Trophoblast cell (in vitro differentiated cells and primary cell): Measurements from ENCODE around the gene UBE2D1.

Experiments used
- DNase-seq, 2 donors: peaks; one replicate each; pipeline ENCODE4 v3.0.0-alpha.2; 2016
- H2AFZ ChIP-seq: 2 replicates; pipeline ENCODE4 v1.6.1; 2013; ENCODE audit warnings: low read length, moderate library complexity, mild to moderate bottlenecking; ENCODE audit not compliant: insufficient read depth, poor library complexity
- H2AK5ac ChIP-seq: 2 replicates; pipeline ENCODE4 v1.6.1; 2013; ENCODE audit warnings: mild to moderate bottlenecking, low read length
- H2BK120ac ChIP-seq: 2 replicates; pipeline ENCODE4 v1.6.1; 2013; ENCODE audit warnings: low read length, mild to moderate bottlenecking, moderate library complexity; ENCODE audit not compliant: insufficient read depth, poor library complexity
- H2BK12ac ChIP-seq: 2 replicates; pipeline ENCODE4 v1.6.1; 2013; ENCODE audit warnings: mild to moderate bottlenecking, low read length, moderate library complexity
- H2BK5ac ChIP-seq: 2 replicates; pipeline ENCODE4 v1.6.1; 2013; ENCODE audit warnings: low read length, low read depth, moderate library complexity, mild to moderate bottlenecking; ENCODE audit not compliant: poor library complexity
- H3K14ac ChIP-seq: 2 replicates; pipeline ENCODE4 v1.6.1; 2013; ENCODE audit warnings: mild to moderate bottlenecking, low read length
- H3K18ac ChIP-seq: 2 replicates; pipeline ENCODE4 v1.6.1; 2013; ENCODE audit warnings: mild to moderate bottlenecking, low read length
- H3K23ac ChIP-seq: 2 replicates; pipeline ENCODE4 v1.6.1; 2013; ENCODE audit warnings: low read length
- H3K27ac ChIP-seq: 2 replicates; pipeline ENCODE4 v1.5.1; 2013; ENCODE audit warnings: low read depth, mild to moderate bottlenecking, inconsistent platforms, low read length, moderate library complexity
- H3K27me3 ChIP-seq: 2 replicates; pipeline ENCODE4 v1.6.1; 2013; ENCODE audit warnings: inconsistent platforms, mild to moderate bottlenecking, low read length, moderate library complexity; ENCODE audit not compliant: insufficient read depth
- H3K36me3 ChIP-seq, 2 experiments: 1 replicate in 1 of 2; 2 replicates in 1 of 2; pipeline ENCODE4 v1.6.1; 2013; ENCODE audit warnings: low read length in 2 of 2, mild to moderate bottlenecking in 2 of 2, moderate library complexity in 1 of 2; ENCODE audit not compliant: insufficient read depth in 2 of 2, control insufficient read depth in 1 of 2
- H3K4ac ChIP-seq: 2 replicates; pipeline ENCODE4 v1.6.1; 2013; ENCODE audit warnings: low read depth, mild to moderate bottlenecking, low read length, moderate library complexity
- H3K4me1 ChIP-seq, 2 experiments: 1 replicate in 1 of 2; 2 replicates in 1 of 2; pipeline ENCODE4 v1.6.1; 2013; ENCODE audit warnings: low read length in 2 of 2, mild to moderate bottlenecking in 2 of 2, moderate library complexity in 1 of 2; ENCODE audit not compliant: insufficient read depth in 2 of 2, control insufficient read depth in 1 of 2
- H3K4me2 ChIP-seq: 2 replicates; pipeline ENCODE4 v1.6.1; 2013; ENCODE audit warnings: inconsistent platforms, mild to moderate bottlenecking, low read length, moderate library complexity
- H3K4me3 ChIP-seq: 2 replicates; pipeline ENCODE4 v1.5.1; 2013; ENCODE audit warnings: mild to moderate bottlenecking, low read depth, low read length, inconsistent platforms
- H3K79me1 ChIP-seq: one replicate; pipeline ENCODE4 v1.6.1; 2013; ENCODE audit warnings: low read length
- H3K79me2 ChIP-seq: 2 replicates; pipeline ENCODE4 v1.6.1; 2013; ENCODE audit warnings: low read length, mild to moderate bottlenecking; ENCODE audit not compliant: control insufficient read depth, insufficient read depth, poor library complexity
- H3K9ac ChIP-seq: 2 replicates; pipeline ENCODE4 v1.6.1; 2013; ENCODE audit warnings: mild to moderate bottlenecking, low read length
- H3K9me3 ChIP-seq: 2 replicates; pipeline ENCODE4 v1.6.1; 2013; ENCODE audit warnings: low read depth, mild to moderate bottlenecking, control low read depth, inconsistent platforms, low read length; ENCODE audit not compliant: insufficient read depth
- H4K12ac ChIP-seq: 2 replicates; pipeline ENCODE4 v1.6.1; 2013; ENCODE audit warnings: low read depth, mild to moderate bottlenecking, low read length, moderate library complexity
- H4K8ac ChIP-seq: 2 replicates; pipeline ENCODE4 v1.6.1; 2013; ENCODE audit warnings: low read depth, mild to moderate bottlenecking, low read length, moderate library complexity
- H4K91ac ChIP-seq: one replicate; pipeline ENCODE4 v1.6.1; 2013; ENCODE audit warnings: low read depth, mild to moderate bottlenecking, low read length, moderate library complexity
- WGBS: extraction: QIAGEN DNeasy Blood & Tissue Kit; methylation state at CpG from one replicate; pipeline ENCODE4 v1.1.7; 2013; ENCODE audit warnings: missing lambda C conversion rate; ENCODE audit not compliant: insufficient read length, insufficient coverage; ENCODE audit errors: extremely low coverage; 5-methylcytosine and 5-hydroxymethylcytosine counted together

Gene UBE2D1

DNA sequence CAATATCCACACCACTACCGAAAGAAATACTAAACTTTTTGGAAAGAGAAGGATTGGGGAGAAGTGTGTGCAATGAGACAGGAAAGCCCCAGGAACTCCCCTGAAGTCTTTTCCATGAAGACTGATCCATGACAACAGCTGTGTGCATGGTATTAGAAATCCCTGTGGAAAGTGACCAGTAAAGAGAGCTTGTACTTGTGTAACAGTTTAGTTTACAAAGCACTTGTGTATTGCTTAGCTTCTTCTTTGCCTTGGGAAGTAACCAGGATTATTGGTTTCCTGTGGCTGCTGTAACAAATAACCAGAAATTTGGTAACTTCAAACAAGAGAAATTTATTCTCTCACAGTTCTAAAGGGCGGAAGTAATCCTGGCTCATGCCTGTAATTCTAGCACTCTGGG is 69.2 kb downstream of the UBE2D1 start:
- no CpG with 5 or more reads among the region's 2 CpGs for WGBS

DNA sequence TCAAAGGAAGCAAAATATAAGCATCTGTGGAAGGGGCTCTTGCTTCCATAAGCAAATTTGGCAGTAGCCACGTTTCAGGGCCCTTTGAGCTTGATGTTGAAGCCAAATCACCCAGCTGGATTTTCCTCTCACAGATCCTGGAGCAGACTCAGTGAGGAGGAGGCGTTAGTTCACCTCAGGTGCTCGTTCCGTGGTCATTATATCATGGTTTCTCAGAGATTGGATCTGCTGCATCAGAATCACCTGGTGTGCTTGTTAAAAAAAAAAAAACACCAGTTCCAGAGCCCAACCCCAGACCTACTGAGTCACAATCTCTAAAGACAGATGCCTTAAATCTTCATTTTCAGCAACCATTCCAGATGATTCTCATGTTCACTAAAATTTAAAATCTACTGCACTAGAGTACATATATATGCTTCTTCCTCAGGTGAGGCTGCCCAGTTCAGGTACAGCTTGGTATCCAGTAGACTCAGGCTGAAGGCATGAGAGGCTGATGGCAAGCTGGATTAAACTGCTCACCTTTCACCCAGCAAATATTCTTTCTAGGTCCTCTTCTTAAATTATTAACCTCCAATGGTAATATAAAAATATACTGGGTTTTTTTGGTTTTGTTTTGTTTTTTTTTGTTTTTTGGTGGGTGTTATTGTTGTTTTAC is 75.3 kb downstream of the UBE2D1 start:
- no peak overlapping the region for H3K9ac ChIP-seq
- no peak overlapping the region for H2BK12ac ChIP-seq
- H3K9me3 ChIP-seq, result no peaks in the 10 kb centered on the region
- H3K14ac ChIP-seq, result no peak overlapping the region
- H3K4ac ChIP-seq, result no peak overlapping the region
- H2BK120ac ChIP-seq, result no peak overlapping the region
- H3K4me3 ChIP-seq, result no peak overlapping the region
- H2BK5ac ChIP-seq, result no peak overlapping the region
- WGBS, result no CpG with 5 or more reads among the region's 4 CpGs
- H3K27me3 ChIP-seq, result no peaks in the 10 kb centered on the region
- H3K18ac ChIP-seq, result no peak overlapping the region
- no peak overlapping the region for H2AFZ ChIP-seq
- H4K91ac ChIP-seq, result no peak overlapping the region
- no peak overlapping the region for H3K27ac ChIP-seq
- H3K23ac ChIP-seq, result no peak overlapping the region
- H4K12ac ChIP-seq, result no peak overlapping the region
- H4K8ac ChIP-seq, result no peak overlapping the region
- no peaks in the 10 kb centered on the region for H3K79me1 ChIP-seq
- H3K4me1 ChIP-seq, result peaks cover 0 to 5% of the 10 kb centered on the region in 2 experiments
- no peaks in the 10 kb centered on the region for H3K36me3 ChIP-seq
- H3K4me2 ChIP-seq, result no peak overlapping the region
- no peak overlapping the region for H2AK5ac ChIP-seq
- peak; percentile 56 to 75 for DNase-seq
- H3K79me2 ChIP-seq, result no peaks in the 10 kb centered on the region

More for the DNA sequence above, 69.2 kb downstream of the UBE2D1 start:
- Histone ChIP-seq H3K14ac (no peak overlapping the region), H3K4ac (no peak overlapping the region), H4K91ac (no peak overlapping the region), H3K27me3 (no peaks in the 10 kb centered on the region), H3K18ac (no peak overlapping the region), H3K23ac (no peak overlapping the region), H4K12ac (no peak overlapping the region), H3K4me3 (no peak overlapping the region), H3K79me1 (no peaks in the 10 kb centered on the region), H3K4me1 (peaks cover 0 to 5% of the 10 kb centered on the region in 2 experiments), H3K9ac (no peak overlapping the region), H3K4me2 (no peak overlapping the region), H2AK5ac (no peak overlapping the region), H4K8ac (no peak overlapping the region), H3K36me3 (no peaks in the 10 kb centered on the region), H3K27ac (no peak overlapping the region), H3K9me3 (no peaks in the 10 kb centered on the region), H2BK120ac (no peak overlapping the region), H2BK5ac (no peak overlapping the region), H2BK12ac (no peak overlapping the region), H2AFZ (no peak overlapping the region), H3K79me2 (no peaks in the 10 kb centered on the region)
- DNase-seq, result no peak

DNA sequence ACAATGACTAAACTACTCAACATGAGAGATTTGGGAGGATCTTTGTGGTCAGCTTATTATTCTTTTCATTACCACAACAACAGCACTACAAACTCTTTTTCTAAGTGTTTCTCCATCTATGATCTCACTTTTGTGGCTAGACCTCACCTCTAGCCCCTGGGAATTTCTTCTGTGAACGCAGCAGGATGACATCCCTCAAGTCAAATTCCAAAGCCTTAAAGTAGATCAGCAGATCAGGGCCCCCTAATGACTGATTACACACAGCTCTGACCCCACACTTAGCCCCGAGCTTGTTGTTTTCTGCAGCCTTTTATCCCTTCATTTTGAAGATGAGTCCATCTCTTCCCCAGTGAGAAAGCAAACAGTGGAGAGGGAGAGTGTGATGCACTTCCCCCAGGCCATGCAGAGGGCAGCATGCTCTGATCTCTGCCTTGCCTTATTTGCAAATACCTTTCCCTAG is 77.7 kb downstream of the UBE2D1 start:
- no peak overlapping the region for H4K12ac ChIP-seq
- no peak overlapping the region for H3K27ac ChIP-seq
- H2BK120ac ChIP-seq, result no peak overlapping the region
- H3K9ac ChIP-seq, result no peak overlapping the region
- no peak overlapping the region for H3K4ac ChIP-seq
- no peaks in the 10 kb centered on the region for H3K79me2 ChIP-seq
- H3K18ac ChIP-seq, result no peak overlapping the region
- H2BK12ac ChIP-seq, result no peak overlapping the region
- no peak overlapping the region for H3K14ac ChIP-seq
- H3K9me3 ChIP-seq, result no peaks in the 10 kb centered on the region
- no peak overlapping the region for H3K4me3 ChIP-seq
- H2AFZ ChIP-seq, result no peak overlapping the region
- H3K4me1 ChIP-seq, result peaks cover 0 to 5% of the 10 kb centered on the region in 2 experiments
- no peak overlapping the region for H4K8ac ChIP-seq
- no peak overlapping the region for H3K23ac ChIP-seq
- no peak overlapping the region for H4K91ac ChIP-seq
- no peaks in the 10 kb centered on the region for H3K27me3 ChIP-seq
- peak in 1 of 2 donors; percentile 47 for DNase-seq
- H3K4me2 ChIP-seq, result no peak overlapping the region
- no CpG with 5 or more reads among the region's 2 CpGs for whole genome bisulfite sequencing
- no peak overlapping the region for H2BK5ac ChIP-seq
- H3K36me3 ChIP-seq, result no peaks in the 10 kb centered on the region
- H2AK5ac ChIP-seq, result no peak overlapping the region
- no peaks in the 10 kb centered on the region for H3K79me1 ChIP-seq

DNA sequence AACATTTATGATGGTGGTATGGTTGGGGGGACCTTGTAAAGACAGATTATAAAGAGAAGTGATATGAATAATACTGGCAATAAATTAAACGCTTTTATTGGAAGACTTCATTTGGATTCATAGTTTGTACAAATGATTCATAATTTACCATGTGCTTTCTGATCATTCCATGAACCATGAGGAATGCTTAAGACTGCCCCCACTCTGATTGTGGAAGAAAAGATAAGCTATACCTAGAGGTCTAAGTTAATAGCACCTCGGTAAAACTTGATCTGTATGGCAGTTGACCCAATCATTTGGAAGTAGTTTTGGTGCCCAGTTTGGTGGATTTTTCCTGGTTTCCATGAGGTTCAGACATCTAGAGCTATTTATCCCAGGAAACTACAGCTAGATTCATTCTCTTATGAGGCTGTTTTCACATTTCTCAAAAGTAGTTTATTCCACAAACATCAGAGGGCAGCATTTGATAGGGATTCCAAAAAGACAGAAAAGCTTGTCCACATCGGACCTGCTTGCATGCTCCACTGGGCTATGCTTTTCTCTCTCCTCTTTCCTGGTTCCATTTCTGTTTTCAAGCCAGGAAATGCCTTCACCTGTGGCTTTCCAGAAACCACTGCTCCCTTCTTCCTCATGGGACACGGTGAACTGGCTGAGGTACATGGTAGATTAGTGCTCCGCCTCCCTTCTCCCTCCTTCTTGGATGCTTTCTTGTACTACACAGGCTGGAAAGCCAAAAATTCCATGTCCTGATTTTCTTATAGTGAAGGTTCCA is 79.7 kb downstream of the UBE2D1 start:
- no peak overlapping the region for H3K14ac ChIP-seq
- H3K4ac ChIP-seq, result no peak overlapping the region
- no peak overlapping the region for H3K27ac ChIP-seq
- H4K8ac ChIP-seq, result no peak overlapping the region
- H3K36me3 ChIP-seq, result no peaks in the 10 kb centered on the region
- no peak overlapping the region for H3K18ac ChIP-seq
- no peak overlapping the region for H2AK5ac ChIP-seq
- H4K12ac ChIP-seq, result no peak overlapping the region
- H3K4me2 ChIP-seq, result no peak overlapping the region
- no peak overlapping the region for H3K9ac ChIP-seq
- WGBS, result no CpG with 5 or more reads among the region's 5 CpGs
- H2BK120ac ChIP-seq, result no peak overlapping the region
- no peak overlapping the region for H2BK12ac ChIP-seq
- no peaks in the 10 kb centered on the region for H3K79me1 ChIP-seq
- H2AFZ ChIP-seq, result no peak overlapping the region
- H3K4me1 ChIP-seq, result no peaks in the 10 kb centered on the region
- no peaks in the 10 kb centered on the region for H3K79me2 ChIP-seq
- H2BK5ac ChIP-seq, result no peak overlapping the region
- no peaks in the 10 kb centered on the region for H3K27me3 ChIP-seq
- no peaks in the 10 kb centered on the region for H3K9me3 ChIP-seq
- peak in 1 of 2 donors; percentile 43 for DNase-seq
- H3K4me3 ChIP-seq, result no peak overlapping the region
- no peak overlapping the region for H3K23ac ChIP-seq
- H4K91ac ChIP-seq, result no peak overlapping the region
